HCT116 (cell line): ENCODE data around the gene YBX3. TPM values are rescaled to one million over a fixed set of nuclear protein-coding genes. Genes with fewer than 3 reads are reported as not detected.

Source experiments
- ATAC-seq: fragments of 200-7000 bp; cut with Tn5 transposase; 2 replicates; pipeline ENCODE4 v1.9.1; 2020; ENCODE audit warnings: mild to moderate bottlenecking, moderate library complexity
- BruUV-seq: library from RNA; stranded (reverse); fragments of 400-500 nt; replicated peaks from 2 replicates; lab custom pipeline; 2021; lab: Mats Ljungman, UMichigan
- CTCF ChIA-PET: fragments of 300-600 bp; sonication (Branson Sonifier 250); formaldehyde crosslinking; loops from one replicate; lab custom pipeline; 2021; ENCODE audit warnings: antibody characterized with exemption; lab: Charles Lee
- POLR2A ChIA-PET: fragments of 300-600, 350-600 bp; sonication (Branson Sonifier 250); formaldehyde crosslinking; loops from one replicate; lab custom pipeline; 2021; ENCODE audit warnings: antibody characterized with exemption; lab: Charles Lee
- RAD21 ChIA-PET, 2 experiments: fragments of 300-600 bp; sonication (Branson Sonifier 250); formaldehyde crosslinking; loops; one replicate each; lab custom pipeline; 2023; ENCODE audit warnings: low total read pairs in 2 of 2; ENCODE audit not compliant: uncharacterized antibody in 2 of 2, unreplicated experiment in 2 of 2, low non-redundant PET in 1 of 2; lab: Charles Lee
- DNase-seq: peaks from one replicate; pipeline ENCODE4 v3.0.0-alpha.2; 2010; ENCODE audit warnings: low read depth, low spot score
- H2AFZ ChIP-seq: fragments of 200-600 bp; shearing (Covaris generic), sonication (generic); 2 replicates; pipeline ENCODE4 v1.6.1; 2017; ENCODE audit warnings: low read depth, mixed run types, mixed read lengths, antibody characterized with exemption, low read length; ENCODE audit not compliant: poor library complexity, severe bottlenecking
- H3K27ac ChIP-seq: 2 replicates; pipeline ENCODE4 v1.5.1; 2012; ENCODE audit warnings: low read depth, low read length
- H3K27me3 ChIP-seq: fragments of 200-600 bp; sonication (generic); 2 replicates; pipeline ENCODE4 v1.6.1; 2016; ENCODE audit warnings: mixed run types, low read length, mixed read lengths; ENCODE audit not compliant: insufficient read depth
- H3K36me3 ChIP-seq, 2 experiments: fragments of 200-500 bp in 1 of 2; fragments of 200-600 bp in 1 of 2; sonication (Bioruptor generic) in 1 of 2; sonication (generic) in 1 of 2; 2 replicates each; pipeline versions ENCODE4 v1.5.1 to v1.6.1; 2014 to 2016; ENCODE audit warnings: low read length in 2 of 2, inconsistent platforms in 1 of 2, mixed read lengths in 1 of 2, mixed run types in 1 of 2; ENCODE audit not compliant: insufficient read depth in 2 of 2, control insufficient read depth in 1 of 2
- H3K4me1 ChIP-seq, 2 experiments: fragments of 200-600 bp in 1 of 2; sonication (generic) in 1 of 2; 2 replicates each; pipeline versions ENCODE4 v1.5.1 to v1.6.1; 2012 to 2017; ENCODE audit warnings: low read length in 2 of 2, inconsistent platforms in 1 of 2, mild to moderate bottlenecking in 1 of 2, mixed read lengths in 1 of 2, mixed run types in 1 of 2, moderate library complexity in 1 of 2; ENCODE audit not compliant: insufficient read depth in 2 of 2, control insufficient read depth in 1 of 2
- H3K4me2 ChIP-seq: fragments of 200-600 bp; sonication (generic); 2 replicates; pipeline ENCODE4 v1.6.1; 2017; ENCODE audit warnings: mixed run types, low read length, mixed read lengths
- H3K4me3 ChIP-seq, 2 experiments: fragments of 200-600 bp in 1 of 2; sonication (generic) in 1 of 2; replicated peaks in 1 of 2; 2 replicates each; pipeline ENCODE4 v1.5.1; 2011 to 2016; ENCODE audit warnings: low read length in 2 of 2, control low read depth in 1 of 2, low read depth in 1 of 2, mild to moderate bottlenecking in 1 of 2, mixed read lengths in 1 of 2, mixed run types in 1 of 2
- H3K79me2 ChIP-seq: fragments of 200-600 bp; sonication (generic); 2 replicates; pipeline ENCODE4 v1.6.1; 2017; ENCODE audit warnings: mild to moderate bottlenecking, mixed run types, low read length, moderate library complexity, mixed read lengths; ENCODE audit not compliant: insufficient read depth
- H3K9ac ChIP-seq: fragments of 200-600 bp; sonication (generic); 2 replicates; pipeline ENCODE4 v1.6.1; 2016; ENCODE audit warnings: low read length, mixed read lengths
- H3K9me2 ChIP-seq: fragments of 200-600 bp; sonication (generic), shearing (Covaris generic); 2 replicates; pipeline ENCODE4 v1.6.1; 2017; ENCODE audit warnings: mixed run types, mild to moderate bottlenecking, moderate library complexity; ENCODE audit not compliant: insufficient read depth
- H3K9me3 ChIP-seq, 2 experiments: fragments of 200-500 bp in 1 of 2; fragments of 200-600 bp in 1 of 2; sonication (Bioruptor generic) in 1 of 2; sonication (generic) in 1 of 2; 2 replicates each; pipeline ENCODE4 v1.6.1; 2014 to 2017; ENCODE audit warnings: low read length in 2 of 2, mixed read lengths in 2 of 2, inconsistent platforms in 1 of 2, low read depth in 1 of 2, mild to moderate bottlenecking in 1 of 2, mixed run types in 1 of 2, moderate library complexity in 1 of 2; ENCODE audit not compliant: control insufficient read depth in 1 of 2, insufficient read depth in 1 of 2
- H4K20me1 ChIP-seq: fragments of 200-600 bp; sonication (generic), shearing (Covaris generic); 2 replicates; pipeline ENCODE4 v1.6.1; 2017; ENCODE audit warnings: mixed run types, mild to moderate bottlenecking, moderate library complexity; ENCODE audit not compliant: insufficient read depth
- ATF3 ChIP-seq: IDR thresholded peaks from 2 replicates; pipeline ENCODE4 v1.6.1; 2012
- CBX3 ChIP-seq: IDR thresholded peaks from 2 replicates; pipeline ENCODE4 v1.6.1; 2012; ENCODE audit warnings: low read depth
- CEBPB ChIP-seq: IDR thresholded peaks from 2 replicates; pipeline ENCODE4 v1.6.1; 2012; ENCODE audit warnings: low read depth
- EGR1 ChIP-seq: IDR thresholded peaks from 2 replicates; pipeline ENCODE4 v1.6.1; 2012; ENCODE audit warnings: low read depth
- ELF1 ChIP-seq: IDR thresholded peaks from 2 replicates; pipeline ENCODE4 v1.6.1; 2012; ENCODE audit warnings: low read depth, borderline replicate concordance
- EZH2 ChIP-seq: fragments of 200-600 bp; sonication (generic); IDR thresholded peaks from 2 replicates; pipeline ENCODE4 v1.6.1; 2017; ENCODE audit warnings: antibody characterized with exemption, mixed run types
- EZH2phosphoT487 ChIP-seq: fragments of 200-600 bp; IDR thresholded peaks from 2 replicates; pipeline ENCODE4 v1.6.1; 2018; ENCODE audit warnings: antibody characterized with exemption, borderline replicate concordance
- FOSL1 ChIP-seq: IDR thresholded peaks from 2 replicates; pipeline ENCODE4 v1.6.1; 2012; ENCODE audit warnings: low read depth
- JUND ChIP-seq: IDR thresholded peaks from 2 replicates; pipeline ENCODE4 v1.6.1; 2012
- MAX ChIP-seq: IDR thresholded peaks from 2 replicates; pipeline ENCODE4 v1.6.1; 2012
- POLR2A ChIP-seq: IDR thresholded peaks from 2 replicates; pipeline ENCODE4 v1.7.0; 2011; ENCODE audit warnings: borderline replicate concordance; ENCODE audit not compliant: insufficient read depth, insufficient read length; ENCODE audit errors: extremely low read depth
- POLR2AphosphoS5 ChIP-seq: IDR thresholded peaks from 2 replicates; pipeline ENCODE4 v1.6.1; 2011; ENCODE audit warnings: mild to moderate bottlenecking, low read depth, low read length, moderate library complexity
- RAD21 ChIP-seq: IDR thresholded peaks from 2 replicates; pipeline ENCODE4 v1.6.1; 2012; ENCODE audit warnings: low read depth, mild to moderate bottlenecking
- SIN3A ChIP-seq: IDR thresholded peaks from 2 replicates; pipeline ENCODE4 v1.6.1; 2012; ENCODE audit warnings: low read depth
- SP1 ChIP-seq: IDR thresholded peaks from 2 replicates; pipeline ENCODE4 v1.6.1; 2012; ENCODE audit warnings: low read depth
- SRF ChIP-seq: IDR thresholded peaks from 2 replicates; pipeline ENCODE4 v1.6.1; 2012; ENCODE audit warnings: low read depth
- TCF7L2 ChIP-seq: IDR thresholded peaks from 2 replicates; pipeline ENCODE4 v1.7.0; 2011; ENCODE audit warnings: borderline replicate concordance, inconsistent platforms; ENCODE audit not compliant: insufficient read depth, insufficient read length; ENCODE audit errors: extremely low read depth
- YY1 ChIP-seq: IDR thresholded peaks from 2 replicates; pipeline ENCODE4 v1.6.1; 2011; ENCODE audit warnings: low read length, low read depth, moderate library complexity, mild to moderate bottlenecking; ENCODE audit not compliant: insufficient replicate concordance; ENCODE audit errors: extremely low read depth
- ZFX ChIP-seq: fragments of 450-650 bp; IDR thresholded peaks from 2 replicates; pipeline ENCODE4 v1.6.1; 2017
- ZNF274 ChIP-seq: fragments of 200-500 bp; sonication (Bioruptor generic); IDR thresholded peaks from 2 replicates; pipeline ENCODE4 v1.6.1; 2014; ENCODE audit warnings: mild to moderate bottlenecking, low read depth, low read length, inconsistent platforms
- intact Hi-C: fragments of 100-400 bp; cut with micrococcal nuclease; formaldehyde crosslinking; loops from 2 replicates; pipeline ENCODE4 v1.10.0; 2022
- total RNA-seq: library from RNA; stranded (reverse); gene quantifications from one replicate; pipeline ENCODE4 v1.2.1, GENCODE V29; 2021; ENCODE audit not compliant: unreplicated experiment
- TF ChIP-seq, protein P1 (sequence below): IDR thresholded peaks from 2 replicates; pipeline ENCODE4 v1.6.1; 2012; ENCODE audit warnings: low read depth
- TF ChIP-seq, protein P2 (sequence below): IDR thresholded peaks from 2 replicates; pipeline ENCODE4 v1.6.1; 2011; ENCODE audit warnings: mild to moderate bottlenecking, low read length, moderate library complexity; ENCODE audit not compliant: insufficient replicate concordance; ENCODE audit errors: extremely low read depth

The YBX3 gene
- total RNA-seq, 1 experiment from 2014 or later, result 419 TPM

DNA sequence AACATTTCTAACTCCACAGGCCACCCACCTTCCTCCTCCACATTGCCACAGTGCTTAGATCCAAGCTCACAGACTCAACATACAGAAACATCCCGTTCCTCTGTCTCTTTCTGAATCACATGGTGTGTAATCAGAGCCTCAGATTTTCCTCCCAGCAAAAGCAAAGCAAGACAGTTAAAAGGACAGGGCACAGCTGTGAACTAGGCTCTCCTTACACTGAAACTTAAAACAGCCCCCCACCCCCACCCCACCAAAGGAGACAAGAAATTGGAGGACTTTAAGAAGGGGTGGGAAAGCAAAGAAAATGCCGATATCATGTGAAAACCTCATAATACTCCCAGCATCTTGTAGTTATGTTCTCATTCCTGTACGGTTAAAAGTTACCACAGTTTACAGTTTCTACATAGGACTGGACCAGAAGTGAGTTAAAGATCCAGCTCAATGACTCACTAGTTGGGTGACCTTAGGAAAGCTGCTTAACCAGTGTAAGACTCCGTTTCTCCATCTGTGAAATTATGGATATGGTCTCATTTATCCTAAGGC is 4.8 kb downstream of the YBX3 start:
- Histone ChIP-seq H3K79me2 (peaks cover 100% of the 10 kb centered on the region), H3K4me1 (peaks cover 54 to 63% of the 10 kb centered on the region in 2 experiments), H2AFZ (no peak overlapping the region), H3K4me2 (peak overlapping the region; percentile 77), H3K27me3 (no peaks in the 10 kb centered on the region), H3K9ac (peak overlapping the region; percentile 48), H4K20me1 (peaks cover 36% of the 10 kb centered on the region; the same call in 1 of the 2 replicates), H3K36me3 (peaks cover 21 to 37% of the 10 kb centered on the region in 2 experiments), H3K9me2 (no peaks in the 10 kb centered on the region), H3K27ac (peak overlapping the region; percentile 68), H3K4me3 (peak overlapping the region in 1 of 2 experiments; percentile 12; a peak in 1 of 4 replicates), H3K9me3 (no peaks in the 10 kb centered on the region)
- no peak for ATAC-seq
- intact Hi-C loops, result no loop called here
- no peak for DNase-seq
- ChIA-PET RAD21 (no interaction called here), CTCF (interaction anchor here (3.0 kb wide), 1 partner anchor 32 kb away, joined by 12 read pairs; no protein-coding TSS in a partner anchor), POLR2A (interaction anchor here (1.3 to 1.6 kb wide), 2 partner anchors 10 to 32 kb away, joined by 3 read pairs; no protein-coding TSS in a partner anchor)
- no TSS peak for BruUV-seq
- TF ChIP-seq POLR2AphosphoS5 (no peak), JUND (peak; percentile 51), EZH2phosphoT487 (no peak), EGR1 (no peak), POLR2A (no peak), FOSL1 (no peak), RAD21 (no peak), ZFX (no peak), SIN3A (peak; percentile 36; the same call in 1 of the 2 replicates), SP1 (peak; percentile 23; the same call in 1 of the 2 replicates), SRF (no peak), TCF7L2 (no peak), CEBPB (no peak), MAX (peak; percentile 36), EZH2 (no peak), ELF1 (no peak), ZNF274 (no peak), YY1 (no peak), CBX3 (no peak), ATF3 (no peak)
- TF ChIP-seq, protein P1, sequence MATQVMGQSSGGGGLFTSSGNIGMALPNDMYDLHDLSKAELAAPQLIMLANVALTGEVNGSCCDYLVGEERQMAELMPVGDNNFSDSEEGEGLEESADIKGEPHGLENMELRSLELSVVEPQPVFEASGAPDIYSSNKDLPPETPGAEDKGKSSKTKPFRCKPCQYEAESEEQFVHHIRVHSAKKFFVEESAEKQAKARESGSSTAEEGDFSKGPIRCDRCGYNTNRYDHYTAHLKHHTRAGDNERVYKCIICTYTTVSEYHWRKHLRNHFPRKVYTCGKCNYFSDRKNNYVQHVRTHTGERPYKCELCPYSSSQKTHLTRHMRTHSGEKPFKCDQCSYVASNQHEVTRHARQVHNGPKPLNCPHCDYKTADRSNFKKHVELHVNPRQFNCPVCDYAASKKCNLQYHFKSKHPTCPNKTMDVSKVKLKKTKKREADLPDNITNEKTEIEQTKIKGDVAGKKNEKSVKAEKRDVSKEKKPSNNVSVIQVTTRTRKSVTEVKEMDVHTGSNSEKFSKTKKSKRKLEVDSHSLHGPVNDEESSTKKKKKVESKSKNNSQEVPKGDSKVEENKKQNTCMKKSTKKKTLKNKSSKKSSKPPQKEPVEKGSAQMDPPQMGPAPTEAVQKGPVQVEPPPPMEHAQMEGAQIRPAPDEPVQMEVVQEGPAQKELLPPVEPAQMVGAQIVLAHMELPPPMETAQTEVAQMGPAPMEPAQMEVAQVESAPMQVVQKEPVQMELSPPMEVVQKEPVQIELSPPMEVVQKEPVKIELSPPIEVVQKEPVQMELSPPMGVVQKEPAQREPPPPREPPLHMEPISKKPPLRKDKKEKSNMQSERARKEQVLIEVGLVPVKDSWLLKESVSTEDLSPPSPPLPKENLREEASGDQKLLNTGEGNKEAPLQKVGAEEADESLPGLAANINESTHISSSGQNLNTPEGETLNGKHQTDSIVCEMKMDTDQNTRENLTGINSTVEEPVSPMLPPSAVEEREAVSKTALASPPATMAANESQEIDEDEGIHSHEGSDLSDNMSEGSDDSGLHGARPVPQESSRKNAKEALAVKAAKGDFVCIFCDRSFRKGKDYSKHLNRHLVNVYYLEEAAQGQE, result no peak
- TF ChIP-seq, protein P2, sequence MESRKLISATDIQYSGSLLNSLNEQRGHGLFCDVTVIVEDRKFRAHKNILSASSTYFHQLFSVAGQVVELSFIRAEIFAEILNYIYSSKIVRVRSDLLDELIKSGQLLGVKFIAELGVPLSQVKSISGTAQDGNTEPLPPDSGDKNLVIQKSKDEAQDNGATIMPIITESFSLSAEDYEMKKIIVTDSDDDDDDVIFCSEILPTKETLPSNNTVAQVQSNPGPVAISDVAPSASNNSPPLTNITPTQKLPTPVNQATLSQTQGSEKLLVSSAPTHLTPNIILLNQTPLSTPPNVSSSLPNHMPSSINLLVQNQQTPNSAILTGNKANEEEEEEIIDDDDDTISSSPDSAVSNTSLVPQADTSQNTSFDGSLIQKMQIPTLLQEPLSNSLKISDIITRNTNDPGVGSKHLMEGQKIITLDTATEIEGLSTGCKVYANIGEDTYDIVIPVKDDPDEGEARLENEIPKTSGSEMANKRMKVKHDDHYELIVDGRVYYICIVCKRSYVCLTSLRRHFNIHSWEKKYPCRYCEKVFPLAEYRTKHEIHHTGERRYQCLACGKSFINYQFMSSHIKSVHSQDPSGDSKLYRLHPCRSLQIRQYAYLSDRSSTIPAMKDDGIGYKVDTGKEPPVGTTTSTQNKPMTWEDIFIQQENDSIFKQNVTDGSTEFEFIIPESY, result no peak
